SU-DHL-6 (cell line): ENCODE data around the gene FRMPD2.

Experiments used
- CTCF ChIP-seq: fragments of 200-600 bp; sonication (generic); IDR thresholded peaks from one replicate; pipeline ENCODE4 v1.5.1; 2017; ENCODE audit warnings: antibody characterized with exemption, mild to moderate bottlenecking, low read length, moderate library complexity; ENCODE audit not compliant: insufficient read depth, poor library complexity, severe bottlenecking
- EZH2phosphoT487 ChIP-seq: fragments of 200-600 bp; sonication (generic), shearing (Covaris generic); conservative IDR thresholded peaks from 2 replicates; pipeline ENCODE4 v1.6.1; 2018; ENCODE audit warnings: mild to moderate bottlenecking, antibody characterized with exemption, low read length, moderate library complexity, mixed read lengths

GRCh38 chr10:48273741-48274140 is 755 bp downstream of the FRMPD2 start:
- TF ChIP-seq CTCF (no peak), EZH2phosphoT487 (no peak)
